ENCODE data around the gene MRPL19.
A peak's percentile ranks its signal among the peaks of the same experiment; 100 is the strongest.

The MRPL19 gene

DNA sequence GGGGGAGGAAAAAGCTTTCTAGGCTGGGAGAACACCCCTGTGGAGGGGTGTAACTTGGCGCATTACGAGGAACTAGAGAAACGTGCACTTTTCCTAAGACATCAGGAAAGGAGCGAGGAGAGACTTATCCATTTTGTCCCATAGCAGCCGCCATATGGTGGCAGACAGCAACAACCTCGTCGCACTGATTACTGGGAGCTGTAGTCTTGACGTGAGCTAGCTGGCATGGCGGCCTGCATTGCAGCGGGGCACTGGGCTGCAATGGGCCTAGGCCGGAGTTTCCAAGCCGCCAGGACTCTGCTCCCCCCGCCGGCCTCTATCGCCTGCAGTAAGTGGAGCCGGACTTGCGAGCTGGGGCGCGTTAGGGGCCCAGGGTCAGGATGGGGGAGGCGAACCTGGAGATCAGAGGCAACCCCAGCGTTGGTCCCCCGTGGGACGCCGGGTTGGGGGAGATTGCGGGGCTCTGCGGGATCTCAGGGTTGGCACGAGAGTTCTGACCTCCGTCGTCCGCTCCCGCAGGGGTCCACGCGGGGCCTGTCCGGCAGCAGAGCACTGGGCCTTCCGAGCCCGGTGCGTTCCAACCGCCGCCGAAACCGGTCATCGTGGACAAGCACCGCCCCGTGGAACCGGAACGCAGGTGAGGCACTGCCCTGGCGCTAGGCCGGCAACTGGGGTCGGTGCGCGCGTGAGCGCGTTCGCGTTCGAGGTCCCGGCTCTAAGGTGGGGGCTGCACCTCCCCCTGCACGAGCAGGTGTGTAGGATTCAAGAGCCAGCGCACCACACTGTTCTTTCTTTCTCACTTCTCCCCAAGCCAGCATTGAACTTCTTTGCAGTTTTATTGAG, at the start of gene MRPL19:
TSS of gene MRPL19 (plus strand) at position 201 of the 843 bp plus-strand sequence. CDS start at position 226, 25 bp downstream.
- DNase-seq: peak; percentile 82

DNA sequence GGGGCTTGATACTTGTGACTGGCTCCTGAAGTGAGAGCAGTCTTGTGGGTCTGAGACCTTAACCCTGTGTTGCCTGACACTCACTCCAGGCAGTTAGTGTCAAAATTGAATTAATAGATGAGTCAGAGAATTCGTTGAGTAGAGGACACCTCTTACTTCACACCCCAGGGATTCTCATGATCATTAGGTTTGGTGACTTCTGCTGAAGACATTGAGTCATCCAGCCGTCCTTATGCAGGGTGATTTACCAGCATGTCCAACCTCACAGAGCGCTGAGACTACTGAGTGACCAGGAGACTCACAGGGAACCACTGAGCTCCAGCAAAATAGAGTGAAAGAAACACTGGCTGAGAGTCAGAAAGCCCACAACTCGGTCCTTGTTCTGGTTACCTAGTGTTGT, 49.8 kb upstream of the MRPL19 start:
- no peak for DNase-seq

DNA sequence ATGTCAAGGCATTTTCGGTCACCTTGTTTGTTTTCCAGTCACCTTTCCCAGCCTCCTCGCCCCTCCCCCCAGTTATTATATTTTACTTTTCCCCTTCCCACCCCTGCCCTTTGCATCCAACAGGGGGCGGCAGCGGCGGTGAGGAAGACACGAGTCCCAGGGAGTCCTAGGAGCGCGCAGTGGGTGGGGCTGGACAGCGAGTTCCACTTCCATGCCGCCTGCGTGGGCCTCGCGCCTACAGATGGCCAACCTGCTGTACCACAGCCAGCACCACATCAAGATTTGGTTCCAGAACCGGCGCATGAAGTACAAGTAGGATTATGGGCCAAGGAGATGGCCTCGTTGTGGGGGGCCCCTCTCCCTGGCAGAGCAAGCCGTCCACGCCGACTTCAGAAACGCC, 48.6 kb upstream of the MRPL19 start:
- DNase-seq: no peak

DNA sequence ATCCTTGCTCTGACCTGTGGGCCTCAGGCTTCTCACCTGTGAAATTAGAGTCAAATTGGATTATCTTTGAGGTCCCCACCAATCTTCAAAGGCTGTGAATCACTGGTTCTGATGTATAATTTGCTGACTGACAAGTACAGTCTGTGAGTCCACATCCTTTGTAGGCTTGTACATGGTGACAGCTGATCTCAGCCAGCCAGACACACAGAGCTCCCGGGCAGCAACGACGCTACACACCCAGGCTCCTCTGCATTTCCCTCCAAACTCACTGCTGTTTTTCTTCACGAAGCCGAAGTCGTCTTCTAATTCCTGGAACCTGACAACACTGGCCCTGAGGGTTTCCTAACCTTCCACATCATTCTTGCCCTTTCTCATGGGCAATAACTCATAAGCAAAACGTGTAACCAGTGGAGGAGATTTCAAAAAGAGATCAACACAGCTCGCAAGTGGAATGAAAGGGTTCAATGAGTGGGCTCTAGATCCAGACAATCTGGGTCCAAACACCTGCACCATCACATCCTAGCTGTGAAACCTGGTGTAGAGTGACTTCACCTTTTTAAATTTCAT, 47.9 kb upstream of the MRPL19 start:
- DNase-seq: no peak

DNA sequence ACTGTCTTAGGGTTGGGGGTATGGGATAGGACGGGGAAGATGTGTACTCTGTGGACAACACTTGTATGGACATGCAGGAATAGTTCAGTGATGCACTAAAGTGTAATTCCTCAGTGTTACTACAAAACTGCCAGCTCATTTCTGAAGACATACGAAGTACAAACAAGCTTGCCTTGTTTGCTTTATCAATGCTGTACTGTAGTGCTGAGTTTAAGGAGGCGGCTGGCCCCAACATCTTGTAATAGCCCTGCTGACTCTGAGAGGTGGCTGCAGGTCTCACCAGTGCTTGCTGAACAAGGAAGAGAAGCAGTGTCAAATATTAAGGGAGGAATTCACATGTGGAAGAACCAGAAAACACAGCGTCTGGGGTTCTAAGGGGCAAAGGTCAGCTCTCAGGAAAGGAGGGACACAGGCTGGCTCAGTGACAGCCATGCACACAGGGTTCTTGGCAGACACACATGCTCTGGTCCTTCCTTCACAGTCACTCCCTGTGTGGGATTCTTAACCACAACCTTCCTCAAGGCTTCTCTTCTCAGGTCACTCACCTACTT, 46.0 kb upstream of the MRPL19 start:
- no peak for DNase-seq

DNA sequence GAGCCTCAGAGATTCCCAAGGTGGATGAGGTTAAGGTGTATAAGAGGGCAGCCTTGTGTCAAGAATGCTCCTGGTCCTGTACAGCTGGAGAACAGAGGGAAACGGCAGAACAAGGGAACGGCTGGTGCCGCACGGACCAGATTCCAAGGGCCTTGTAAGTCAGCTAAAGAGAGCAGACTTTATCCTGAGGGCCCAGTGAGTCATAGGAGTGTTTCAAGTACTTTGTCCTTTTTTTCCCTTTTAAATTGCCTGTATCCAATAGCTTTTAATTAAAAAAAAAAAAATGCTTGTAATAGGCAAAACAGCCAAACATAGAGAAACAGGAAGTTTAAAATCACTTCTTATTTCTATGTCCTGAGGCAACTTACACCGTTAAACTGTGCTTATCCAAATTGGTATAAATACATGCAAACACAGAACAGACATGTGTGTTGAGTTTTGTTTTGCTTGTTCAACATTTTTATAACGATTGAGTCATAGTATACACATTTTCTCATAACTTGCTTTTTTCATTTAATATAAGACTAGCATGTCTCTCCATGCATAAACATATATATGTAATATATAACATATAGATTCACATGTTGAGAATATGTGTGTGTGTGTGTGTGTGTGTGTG, 43.8 kb upstream of the MRPL19 start:
- no peak for DNase-seq

DNA sequence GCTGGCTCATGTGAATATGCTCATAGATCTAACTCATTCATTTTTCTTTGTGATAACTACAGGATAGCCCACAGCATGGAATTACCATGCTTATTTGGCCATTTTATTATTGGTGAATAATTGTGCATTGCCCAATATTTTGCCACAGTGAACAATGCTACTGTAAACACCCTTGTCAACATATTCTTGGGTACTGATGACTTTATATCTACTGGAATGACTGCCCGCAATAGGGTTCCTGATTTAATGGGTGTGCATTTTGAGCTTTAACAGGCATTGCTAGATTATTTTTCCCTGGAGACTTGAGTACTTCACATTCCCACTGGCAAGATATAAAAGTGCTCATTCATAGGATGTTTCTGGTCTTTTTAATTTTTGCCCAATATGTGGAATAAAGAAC, 43.1 kb upstream of the MRPL19 start:
- no peak for DNase-seq

DNA sequence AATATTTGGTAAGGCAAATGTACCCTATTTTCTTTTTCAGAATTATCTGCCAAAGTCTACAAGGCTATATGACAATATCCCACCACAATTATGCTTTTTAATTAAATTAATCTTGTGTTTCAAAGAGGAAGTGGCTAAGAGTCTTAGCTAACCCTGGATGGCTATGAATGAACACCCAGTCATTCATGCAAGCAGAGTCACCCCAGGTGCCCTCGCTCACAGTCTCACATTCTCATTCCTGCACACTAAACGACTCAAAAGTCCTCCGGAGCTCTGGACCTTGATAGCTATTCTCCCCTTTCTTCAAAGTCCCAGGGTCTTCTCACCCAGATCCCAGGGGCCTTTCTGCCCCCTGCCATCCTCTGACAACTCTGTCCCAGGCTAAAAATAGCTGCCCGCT, 42.1 kb upstream of the MRPL19 start:
- DNase-seq: no peak

DNA sequence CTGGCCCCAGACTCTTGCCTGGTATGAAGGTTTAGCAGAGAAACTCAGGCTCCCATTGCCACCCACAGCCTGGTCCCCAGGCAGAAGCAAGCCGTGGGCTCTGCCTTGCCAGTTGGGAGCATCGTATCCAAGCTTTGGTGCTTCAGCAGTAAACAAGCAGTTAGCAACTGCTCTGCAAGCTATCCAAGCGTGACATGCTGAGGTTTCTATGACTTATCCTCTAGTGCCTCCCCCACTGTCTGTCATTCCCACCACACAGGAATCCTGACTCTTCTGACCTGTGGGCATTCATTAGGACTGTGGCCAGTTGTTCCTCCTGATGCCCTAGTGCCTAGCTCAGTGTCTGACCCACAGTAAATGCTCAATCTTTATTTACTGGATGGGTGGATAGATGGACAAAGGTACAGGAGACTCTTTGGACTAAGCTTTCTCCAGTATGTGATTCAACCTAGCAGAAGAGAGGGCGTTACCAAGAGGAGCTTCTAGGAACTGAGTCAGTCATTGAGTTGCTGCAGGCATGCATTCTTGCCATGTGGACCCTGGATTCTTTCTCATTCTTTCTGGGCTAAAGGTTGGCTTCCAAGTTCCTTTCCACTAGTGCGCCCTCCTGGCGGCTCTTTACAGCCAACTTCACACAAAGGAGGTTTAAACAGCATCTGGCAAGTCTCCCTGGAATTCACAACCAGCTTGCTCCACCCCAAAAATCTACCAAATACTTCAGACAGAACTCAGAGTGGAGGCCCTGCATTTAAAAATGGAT, 40.6 kb upstream of the MRPL19 start:
- DNase-seq: no peak

DNA sequence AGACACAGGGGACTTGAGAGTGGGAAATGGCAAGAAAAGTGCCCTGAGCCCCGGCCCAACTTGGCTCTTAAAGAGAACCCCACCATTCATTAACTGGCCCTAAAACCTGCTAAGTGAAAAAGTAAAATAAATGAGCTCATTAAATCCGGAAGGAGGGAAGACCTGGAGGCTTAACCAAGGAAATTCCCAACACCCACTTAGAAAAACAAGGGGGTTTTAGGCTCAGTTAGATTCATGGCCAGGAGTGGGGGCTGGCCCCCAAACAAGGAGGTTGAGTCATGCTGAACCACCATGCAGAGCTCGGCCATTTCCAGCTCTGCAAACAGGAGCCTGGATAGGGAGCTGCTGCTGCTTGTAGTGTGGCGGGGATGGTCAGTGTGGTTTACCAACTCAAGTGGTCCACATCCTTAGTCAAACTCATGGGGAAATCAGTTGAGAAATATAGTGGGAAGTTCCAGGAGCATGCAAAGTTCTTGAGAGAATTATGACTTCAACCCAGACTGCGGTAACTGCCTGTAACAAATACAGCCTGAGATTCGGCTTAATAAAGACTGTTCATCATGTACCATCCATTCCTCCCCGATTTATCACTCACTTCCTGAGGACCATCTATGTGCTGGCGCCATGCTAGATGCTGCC, 39.7 kb upstream of the MRPL19 start:
- DNase-seq: no peak

DNA sequence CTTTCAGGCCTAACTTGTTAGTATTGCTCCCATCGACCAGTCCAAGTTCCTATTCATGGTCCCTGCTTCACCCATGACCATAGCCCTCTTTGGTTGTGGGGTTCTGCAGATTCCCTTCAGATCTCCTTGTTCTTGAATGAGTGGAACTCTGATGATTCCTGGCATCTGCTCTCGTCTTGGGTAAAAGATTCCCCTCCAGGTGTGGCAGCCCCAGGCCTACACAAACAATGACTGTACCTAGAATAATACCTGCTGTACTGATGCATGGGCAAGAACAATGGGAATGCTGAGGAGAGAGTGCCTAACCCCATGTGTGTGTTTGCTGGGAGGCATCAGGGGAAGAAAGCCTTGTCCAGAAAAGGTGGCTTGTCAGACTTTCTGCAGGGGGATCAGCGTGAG, 39.2 kb upstream of the MRPL19 start:
- DNase-seq: no peak

DNA sequence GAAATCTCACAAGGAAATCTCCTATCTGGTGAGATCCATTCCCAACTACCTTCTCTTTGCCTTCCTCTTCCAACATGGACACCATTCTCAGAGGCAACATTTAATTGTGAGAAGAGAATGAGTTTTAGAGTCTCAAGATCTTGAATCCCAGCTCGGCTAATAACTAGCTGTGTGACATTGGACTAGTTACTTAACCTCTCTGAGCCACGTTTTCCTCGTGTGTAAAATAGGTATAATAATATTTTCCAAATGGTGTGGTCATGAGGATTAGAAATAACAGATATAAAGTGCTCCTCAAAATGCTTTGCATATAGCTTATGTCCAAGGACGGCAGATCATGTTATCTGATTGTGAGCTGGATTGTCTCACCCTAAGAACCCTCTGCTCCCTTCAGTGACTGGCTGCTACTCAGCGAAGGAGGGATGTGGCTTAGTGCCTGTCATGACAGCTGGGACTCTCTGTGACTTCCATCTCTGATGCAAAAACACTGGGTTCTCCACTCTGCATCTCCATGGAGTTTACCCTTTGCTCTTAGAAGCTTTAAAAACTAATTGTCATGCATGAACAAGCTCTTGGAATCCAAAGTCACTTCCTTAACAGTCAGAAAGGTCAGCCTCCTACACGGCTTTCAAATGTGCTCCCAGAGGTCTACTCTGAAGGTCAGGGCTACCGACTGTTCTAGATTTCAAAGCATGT, 38.4 kb upstream of the MRPL19 start:
- no peak for DNase-seq

DNA sequence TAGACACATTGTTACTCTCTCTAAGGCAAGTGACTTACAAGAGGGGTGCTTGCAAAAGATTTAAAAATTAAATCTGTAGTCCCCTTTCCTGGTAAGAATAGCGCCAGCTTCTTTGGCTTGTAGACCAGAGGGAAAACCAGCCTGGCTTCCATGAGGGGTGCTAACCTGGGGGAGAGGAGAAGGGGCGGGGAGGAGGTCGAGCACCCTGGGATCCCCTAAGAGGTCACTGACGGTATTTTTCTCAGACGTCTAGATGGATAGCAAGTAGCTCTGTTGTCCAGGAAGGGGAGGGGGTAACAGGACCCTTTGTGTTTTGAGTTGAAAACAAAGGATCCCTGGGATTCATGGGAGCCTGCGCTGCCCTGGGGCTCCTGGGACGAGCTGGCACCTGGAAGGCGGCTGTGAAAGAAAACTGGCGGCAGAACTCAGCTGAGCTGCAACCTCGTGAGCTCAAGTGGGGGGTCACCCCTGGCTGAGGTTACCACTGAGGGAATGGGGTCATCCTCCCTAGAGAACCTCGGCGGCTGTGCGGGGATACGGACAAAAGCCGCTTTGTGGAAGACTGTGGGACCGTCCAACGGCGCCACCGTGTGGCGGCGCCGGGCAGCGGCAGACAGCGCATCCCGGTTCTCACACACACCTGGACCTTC, 37.8 kb upstream of the MRPL19 start:
- peak; percentile 60 for DNase-seq

DNA sequence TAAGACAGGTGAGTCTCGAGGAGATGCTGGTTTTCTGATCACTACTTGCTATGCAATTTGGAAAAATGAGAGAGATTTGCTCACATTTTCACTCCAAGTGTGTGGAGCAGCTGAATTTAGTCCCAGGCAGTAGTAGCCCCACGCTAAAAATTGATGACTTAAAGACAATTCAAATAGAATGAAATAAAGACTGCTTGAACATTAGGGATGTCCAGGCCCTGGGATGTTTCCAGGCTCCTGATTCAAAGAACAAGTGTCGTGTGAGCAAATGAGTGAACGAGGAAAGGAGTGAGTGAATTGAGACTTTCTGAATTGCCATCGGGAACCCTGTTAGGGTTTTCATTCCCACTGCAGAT, 37.3 kb upstream of the MRPL19 start:
- DNase-seq: no peak

DNA sequence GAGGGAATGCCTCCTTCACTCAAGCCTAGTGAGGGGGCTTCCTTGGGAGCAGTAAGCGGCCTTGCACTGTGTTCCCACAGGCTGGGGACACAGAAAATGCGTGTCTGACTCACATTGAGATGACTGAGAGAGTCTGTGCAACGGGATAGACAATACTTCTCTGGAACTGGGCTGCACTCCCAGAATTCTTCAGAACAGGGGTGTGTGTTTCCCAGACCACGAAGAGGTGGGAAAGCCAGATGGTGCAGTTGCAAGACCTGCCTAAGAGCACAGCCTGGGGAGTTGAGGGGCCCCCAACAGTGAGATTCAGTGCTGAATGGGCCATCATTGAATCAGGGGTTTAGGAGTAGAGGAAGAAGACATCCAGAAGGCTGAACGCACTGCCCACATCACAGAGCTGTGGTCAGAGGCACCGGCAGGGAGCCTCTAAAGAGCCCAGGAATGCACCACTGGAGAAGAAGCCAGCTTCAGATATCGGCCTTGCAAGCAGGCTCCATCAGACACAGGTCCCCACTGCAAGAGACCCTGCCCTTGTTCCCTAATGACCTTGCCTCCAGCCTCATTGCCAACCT, 36.6 kb upstream of the MRPL19 start:
- no peak for DNase-seq

DNA sequence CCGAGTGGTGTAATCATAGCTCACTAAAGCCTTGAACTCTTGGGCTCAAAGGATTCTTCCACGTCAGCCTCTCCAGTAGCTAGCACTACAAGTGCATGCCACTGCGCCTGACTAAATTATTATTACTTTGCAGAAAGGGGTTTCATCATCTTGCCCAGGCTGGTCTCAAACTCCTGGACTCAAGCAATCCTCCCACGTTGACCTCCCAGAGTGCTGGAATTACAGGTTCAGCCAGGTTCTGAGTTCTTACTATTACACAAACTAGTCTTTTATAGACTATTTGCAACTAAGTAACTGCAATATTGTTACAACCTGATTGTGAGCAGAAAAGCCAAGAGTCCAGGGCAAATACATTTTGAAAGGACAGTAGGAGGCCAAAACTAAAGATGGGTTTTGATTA, 35.9 kb upstream of the MRPL19 start:
- DNase-seq: no peak

DNA sequence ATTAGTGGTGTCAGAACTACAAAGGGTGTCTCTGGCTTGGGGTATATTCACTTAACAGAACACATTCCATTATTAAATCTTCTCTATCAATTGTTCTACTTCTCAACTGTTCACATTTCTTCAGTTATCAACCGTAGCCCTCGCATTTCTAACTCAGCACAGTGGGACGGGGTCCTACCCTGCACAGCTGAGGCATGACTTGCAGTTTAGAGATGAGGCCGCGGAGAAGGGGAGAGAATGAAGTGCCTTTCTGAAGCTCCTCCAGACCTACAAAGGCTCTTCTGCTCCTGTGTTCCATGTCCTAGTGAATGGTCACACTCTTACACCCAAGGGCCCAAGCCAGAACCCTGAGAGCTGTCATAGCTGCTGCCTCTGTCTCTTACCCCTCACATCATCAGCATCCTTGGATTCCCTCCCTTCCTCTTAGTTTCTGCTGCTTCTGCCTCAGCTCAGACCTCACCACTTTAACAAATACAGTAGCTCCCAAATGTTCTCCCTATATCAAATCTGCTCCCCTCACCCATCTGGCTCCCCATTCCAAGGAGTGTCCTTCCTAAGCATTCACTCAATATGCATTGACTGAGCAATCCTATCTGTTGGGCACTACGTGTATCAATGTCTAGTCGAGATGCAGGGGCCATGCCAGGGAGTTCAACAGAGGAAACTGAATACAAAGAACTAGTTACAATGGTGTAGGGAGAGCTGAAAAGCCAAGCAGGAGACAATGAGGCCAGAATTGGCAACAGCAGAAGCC, 34.3 kb upstream of the MRPL19 start:
- no peak for DNase-seq

DNA sequence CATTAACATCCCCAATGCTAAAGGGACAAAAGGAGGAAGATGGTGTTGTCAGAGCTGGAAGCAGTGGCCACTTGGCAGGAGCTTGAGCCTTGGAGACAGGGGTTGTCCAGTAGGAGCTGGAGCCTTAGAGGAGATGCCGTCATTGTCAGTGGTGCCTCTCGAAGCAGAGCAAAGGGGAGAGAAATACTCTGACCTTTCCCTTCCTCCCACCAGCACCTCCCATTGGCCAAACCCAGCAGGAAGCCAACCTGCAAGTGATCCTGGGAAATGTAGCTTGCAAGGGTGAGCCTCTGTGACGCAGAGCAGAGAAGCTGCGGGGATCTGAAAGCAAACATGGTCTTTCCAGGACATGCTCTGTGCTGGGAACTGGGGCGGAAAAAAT, 33.7 kb upstream of the MRPL19 start:
- no peak for DNase-seq

DNA sequence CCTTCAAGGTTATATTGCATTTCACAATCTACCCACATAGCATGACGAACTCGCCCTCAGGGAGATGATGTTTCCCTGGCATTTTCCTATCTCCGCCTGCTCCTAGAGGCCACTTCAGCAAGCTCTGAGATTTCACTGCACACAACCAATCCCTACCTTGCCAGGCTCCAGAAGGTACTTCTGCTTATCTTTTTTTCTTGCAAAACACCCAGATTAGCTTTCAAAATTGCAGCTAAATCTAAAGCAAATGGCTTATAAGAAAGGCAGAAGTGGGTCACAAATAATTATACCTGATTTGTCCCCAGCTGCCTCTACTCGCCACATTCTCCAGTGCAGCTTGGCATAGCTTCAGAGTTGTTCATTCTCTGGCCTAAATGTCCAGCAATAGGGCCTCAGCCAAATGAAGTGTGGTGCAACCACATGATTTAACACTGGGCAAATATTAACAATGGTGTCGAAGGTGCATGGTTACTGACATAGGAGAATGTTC, 32.4 kb upstream of the MRPL19 start:
- no peak for DNase-seq

DNA sequence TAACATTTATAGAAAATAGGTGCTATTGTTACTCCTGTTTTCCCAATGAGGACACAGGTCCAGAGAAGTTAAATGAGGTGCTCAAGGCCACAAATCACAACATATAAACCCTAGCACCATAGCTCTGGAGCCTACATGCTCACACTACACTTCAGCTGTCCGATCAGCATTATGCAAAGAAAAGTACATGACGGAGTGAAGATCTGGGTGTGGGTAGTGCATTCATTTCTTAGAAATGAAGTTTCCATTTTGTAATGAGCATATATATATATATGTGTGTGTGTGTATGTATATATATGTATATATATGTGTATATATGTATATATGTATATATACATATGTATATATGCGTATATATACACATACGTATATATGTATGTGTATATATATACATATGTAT, 30.2 kb upstream of the MRPL19 start:
- no peak for DNase-seq

Measured in NCI-H774 (cell line).